DOHH2 (cell line): ENCODE measurements around the gene POTEB.
"Not testable (repeated sequence)": the region's sequence is repeated elsewhere in the genome, so short reads cannot be mapped to it uniquely, and the experiment has no call there.

ENCODE experiments used
- H3F3A ChIP-seq: fragments of 200-600 bp; sonication (generic), shearing (Covaris generic); 2 replicates; pipeline ENCODE4 v1.6.0; 2016; ENCODE audit warnings: antibody characterized with exemption, mild to moderate bottlenecking; ENCODE audit not compliant: control insufficient read depth, insufficient read depth
- H3K27ac ChIP-seq: fragments of 200-600 bp; sonication (generic); 2 replicates; pipeline ENCODE4 v1.5.1; 2014; ENCODE audit warnings: low read depth, mild to moderate bottlenecking, low read length, moderate library complexity
- H3K27me3 ChIP-seq: fragments of 200-600 bp; sonication (generic); 2 replicates; pipeline ENCODE4 v1.6.1; 2014; ENCODE audit warnings: mild to moderate bottlenecking, low read length, mixed read lengths; ENCODE audit not compliant: control insufficient read depth
- H3K36me3 ChIP-seq: fragments of 200-600 bp; sonication (generic); 2 replicates; pipeline ENCODE4 v1.6.1; 2014; ENCODE audit warnings: mild to moderate bottlenecking, low read length, moderate library complexity, mixed read lengths; ENCODE audit not compliant: control insufficient read depth
- H3K4me1 ChIP-seq: fragments of 200-600 bp; sonication (generic); 2 replicates; pipeline ENCODE4 v1.6.1; 2014; ENCODE audit warnings: mild to moderate bottlenecking, low read length, mixed read lengths; ENCODE audit not compliant: control insufficient read depth
- H3K4me2 ChIP-seq: fragments of 200-600 bp; sonication (generic); 2 replicates; pipeline ENCODE4 v1.6.0; 2014; ENCODE audit warnings: mild to moderate bottlenecking, low read length, moderate library complexity
- H3K4me3 ChIP-seq: fragments of 200-600 bp; sonication (generic); 2 replicates; pipeline ENCODE4 v1.5.1; 2014; ENCODE audit warnings: mild to moderate bottlenecking, low read length, mixed read lengths
- H3K79me2 ChIP-seq: fragments of 200-600 bp; sonication (generic); 2 replicates; pipeline ENCODE4 v1.6.1; 2014; ENCODE audit warnings: mild to moderate bottlenecking, low read length, mixed read lengths; ENCODE audit not compliant: control insufficient read depth
- H3K9me2 ChIP-seq: fragments of 200-600 bp; sonication (generic); replicated peaks from 2 replicates; pipeline ENCODE4 v1.6.1; 2014; ENCODE audit warnings: mild to moderate bottlenecking, low read length, mixed read lengths; ENCODE audit not compliant: control insufficient read depth
- H3K9me3 ChIP-seq: fragments of 200-600 bp; sonication (generic); 2 replicates; pipeline ENCODE4 v1.6.1; 2014; ENCODE audit warnings: antibody characterized with exemption, low read length, mixed read lengths; ENCODE audit not compliant: control insufficient read depth, insufficient read depth
- H4K20me1 ChIP-seq: fragments of 200-600 bp; sonication (generic); 2 replicates; pipeline ENCODE4 v1.6.0; 2014; ENCODE audit warnings: low read depth, mild to moderate bottlenecking, antibody characterized with exemption, low read length, moderate library complexity; ENCODE audit not compliant: control insufficient read depth, insufficient read depth

POTEB gene

GRCh38 chr15:21877635-21878034 lies at the start of gene POTEB:
Gene POTEB (minus strand): TSS chr15:21877735. CDS start chr15:21877246, 489 bp downstream.
- H3K36me3 ChIP-seq, H4K20me1 ChIP-seq, H3K4me1 ChIP-seq, H3K4me2 ChIP-seq, H3K9me2 ChIP-seq, H3K4me3 ChIP-seq, H3K9me3 ChIP-seq, H3K27ac ChIP-seq, H3F3A ChIP-seq, H3K79me2 ChIP-seq, H3K27me3 ChIP-seq: not testable (repeated sequence)

DNA sequence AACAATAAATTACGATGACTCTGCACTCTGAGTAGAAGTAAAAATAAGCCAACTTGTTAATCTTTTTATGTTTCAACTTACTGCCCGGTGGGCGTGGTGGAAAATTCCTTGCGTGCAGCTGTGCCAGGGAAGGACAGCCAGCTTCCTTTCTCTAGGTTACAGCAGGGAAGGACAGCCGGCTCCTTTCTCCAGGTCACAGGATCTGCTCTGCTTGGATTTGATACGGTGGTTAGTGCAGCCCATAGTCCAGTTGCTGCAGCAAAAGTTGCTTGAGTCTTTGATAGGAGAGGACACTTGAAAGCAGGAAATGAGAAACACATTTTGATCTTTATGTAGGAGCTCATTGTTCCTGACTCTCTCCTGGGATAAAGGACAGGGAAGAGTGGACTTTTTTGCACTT lies 13.4 kb upstream of the POTEB start:
- not testable (repeated sequence) for H3K4me1 ChIP-seq, H3K27me3 ChIP-seq, H3K27ac ChIP-seq, H4K20me1 ChIP-seq, H3K79me2 ChIP-seq, H3K4me2 ChIP-seq, H3K9me2 ChIP-seq, H3F3A ChIP-seq, H3K4me3 ChIP-seq, H3K9me3 ChIP-seq, H3K36me3 ChIP-seq

GRCh38 chr15:21889542-21889941 lies 12.0 kb upstream of the POTEB start:
- not testable (repeated sequence) for H3K36me3 ChIP-seq, H4K20me1 ChIP-seq, H3F3A ChIP-seq, H3K9me2 ChIP-seq, H3K27ac ChIP-seq, H3K4me3 ChIP-seq, H3K4me1 ChIP-seq, H3K9me3 ChIP-seq, H3K27me3 ChIP-seq, H3K4me2 ChIP-seq, H3K79me2 ChIP-seq

- not testable (repeated sequence) for H3K4me2 ChIP-seq, H3K36me3 ChIP-seq, H3F3A ChIP-seq, H4K20me1 ChIP-seq, H3K4me1 ChIP-seq, H3K9me2 ChIP-seq, H3K79me2 ChIP-seq, H3K27me3 ChIP-seq, H3K27ac ChIP-seq, H3K4me3 ChIP-seq, H3K9me3 ChIP-seq
Observed at GRCh38 chr15:21838831-21839230, 38.7 kb downstream of the POTEB start.
